Peyer's patch (tissue), 4 donors: ENCODE results near the gene FAM171A1.

ENCODE experiments used
- CTCF ChIP-seq, 6 experiments: fragments of 450-650 bp in 4 of 6; fragments of 200-600 bp in 2 of 6; sonication (generic) in 1 of 6; IDR thresholded peaks; one replicate each; pipeline ENCODE4 v1.5.1; 2017 to 2019; ENCODE audit warnings: antibody characterized with exemption in 6 of 6, mild to moderate bottlenecking in 3 of 6, moderate library complexity in 1 of 6
- POLR2A ChIP-seq, 2 donors: fragments of 450-650 bp; IDR thresholded peaks; one replicate each; pipeline ENCODE4 v1.5.1; 2017; ENCODE audit warnings: antibody characterized with exemption in 2 of 2, mild to moderate bottlenecking in 2 of 2, moderate library complexity in 2 of 2

GRCh38 chr10:15180736-15181135 is 190.4 kb downstream of the FAM171A1 start:
- TF ChIP-seq CTCF (IDR thresholded peaks at IDR 0.05) = no peak
- TF ChIP-seq POLR2A (IDR thresholded peaks at IDR 0.05) = no peak
